ENCODE data around the gene PHF13.

DNA sequence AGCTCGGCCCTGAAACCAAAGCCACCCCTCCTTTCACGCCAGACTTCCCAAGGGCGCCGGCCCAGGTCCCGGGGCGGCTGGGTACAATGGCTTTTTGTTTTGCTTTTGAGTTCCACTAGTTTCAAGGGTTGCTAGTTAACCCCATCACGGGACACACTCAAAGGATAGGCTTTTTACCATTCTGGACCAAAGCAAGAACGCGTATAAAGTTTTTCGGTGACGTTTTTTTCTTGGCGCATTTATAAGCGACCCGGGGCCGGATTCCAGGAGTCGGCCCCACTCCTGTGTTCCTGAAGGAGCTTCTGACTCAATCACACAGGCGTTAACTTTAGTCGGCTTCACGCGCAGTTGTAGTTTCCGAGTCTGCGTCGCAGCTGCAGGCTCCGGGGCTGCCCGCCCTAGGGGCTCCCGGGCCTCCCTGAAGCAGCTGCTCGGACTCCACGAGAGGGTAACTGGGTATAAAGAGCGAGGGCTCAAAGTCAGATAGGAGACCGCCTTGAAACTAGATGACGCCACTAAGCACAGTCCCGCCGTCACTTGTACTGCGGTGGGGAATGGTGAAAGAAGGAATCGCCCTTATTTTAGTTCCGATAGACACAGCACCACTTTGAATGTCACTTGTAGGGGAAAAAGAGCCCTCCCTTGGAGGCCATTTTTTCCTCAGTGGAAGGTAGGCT lies 10.2 kb upstream of the PHF13 start:
- TF ChIP-seq CTCF (IDR thresholded peaks at IDR 0.05; ENCODE audit: poor library complexity) (no peak), EZH2 (IDR thresholded peaks at IDR 0.05; ENCODE audit: borderline replicate concordance) (no peak), EZH2phosphoT487 (IDR thresholded peaks at IDR 0.05; ENCODE audit: low read depth, severe bottlenecking, unreplicated experiment) (no peak)
